KBM-7 (cell line): ENCODE measurements around the gene ZFYVE16.
A peak's percentile ranks its signal among the peaks of the same experiment; 100 is the strongest.
"Not testable (repeated sequence)": the region's sequence is repeated elsewhere in the genome, so short reads cannot be mapped to it uniquely, and the experiment has no call there.

Experiments used
- DNase-seq: peaks from one replicate; pipeline ENCODE4 v3.0.0-alpha.2; 2015
- in situ Hi-C: fragments of 300-500 bp; cut with MboI; formaldehyde crosslinking; loops from 2 replicates; pipeline ENCODE4 v1.14.3; 2020; ENCODE audit warnings: low sequenced_read_pairs, low pct_unique_long_range_greater_than_20kb, mixed read lengths

ZFYVE16 gene

GRCh38 chr5:80408484-80409366 lies 861 bp downstream of the ZFYVE16 start:
- DNase-seq, result peak; percentile 85
- in situ Hi-C loops, result no loop called here

GRCh38 chr5:80409367-80409966 lies 1.6 kb downstream of the ZFYVE16 start:
- in situ Hi-C loops, result no loop called here
- DNase-seq, result no peak

GRCh38 chr5:80411589-80412219 lies 3.8 kb downstream of the ZFYVE16 start:
- DNase-seq, result no peak
- in situ Hi-C loops, result no loop called here

- in situ Hi-C loops, result no loop called here
- no peak for DNase-seq
Measured at GRCh38 chr5:80414113-80414512, 6.2 kb downstream of the ZFYVE16 start.

- in situ Hi-C loops, result no loop called here
- no peak for DNase-seq
Measured at GRCh38 chr5:80417973-80418372, 10.1 kb downstream of the ZFYVE16 start.

GRCh38 chr5:80424365-80424764 lies 16.5 kb downstream of the ZFYVE16 start:
- in situ Hi-C loops, DNase-seq: not testable (repeated sequence)

- in situ Hi-C loops, result no loop called here
- no peak for DNase-seq
Measured at GRCh38 chr5:80435476-80435875, 27.6 kb downstream of the ZFYVE16 start.

- in situ Hi-C loops, result no loop called here
- DNase-seq, result peak; percentile 74
Measured at GRCh38 chr5:80437326-80437725, 29.5 kb downstream of the ZFYVE16 start.

GRCh38 chr5:80438739-80439138 lies 30.9 kb downstream of the ZFYVE16 start:
- in situ Hi-C loops, result no loop called here
- no peak for DNase-seq

GRCh38 chr5:80439213-80439612 lies 31.3 kb downstream of the ZFYVE16 start:
- in situ Hi-C loops, result no loop called here
- DNase-seq, result no peak

- in situ Hi-C loops, result no loop called here
- DNase-seq, result no peak
Measured at GRCh38 chr5:80442742-80443141, 34.9 kb downstream of the ZFYVE16 start.

- no peak for DNase-seq
- in situ Hi-C loops, result no loop called here
Measured at GRCh38 chr5:80453366-80453765, 45.5 kb downstream of the ZFYVE16 start.

GRCh38 chr5:80463269-80463668 lies 55.4 kb downstream of the ZFYVE16 start:
- DNase-seq, result no peak
- in situ Hi-C loops, result no loop called here

GRCh38 chr5:80466669-80467485 lies 59.0 kb downstream of the ZFYVE16 start:
- in situ Hi-C loops, result no loop called here
- no peak for DNase-seq

GRCh38 chr5:80468131-80468530 lies 60.3 kb downstream of the ZFYVE16 start:
- no peak for DNase-seq
- in situ Hi-C loops, result no loop called here

- in situ Hi-C loops, DNase-seq: not testable (repeated sequence)
Measured at GRCh38 chr5:80470631-80471030, 62.8 kb downstream of the ZFYVE16 start.

- no peak for DNase-seq
- in situ Hi-C loops, result no loop called here
Measured at GRCh38 chr5:80474929-80475328, 67.1 kb downstream of the ZFYVE16 start.

GRCh38 chr5:80479713-80480112 lies 71.8 kb downstream of the ZFYVE16 start:
- in situ Hi-C loops, result no loop called here
- no peak for DNase-seq

GRCh38 chr5:80480354-80480753 lies 72.5 kb downstream of the ZFYVE16 start:
- in situ Hi-C loops, result no loop called here

More at GRCh38 chr5:80480354-80480753, 72.5 kb downstream of the ZFYVE16 start:
- no peak for DNase-seq
